PC-9 (cell line): ENCODE data around the gene C19orf25. TPM values are rescaled to one million over a fixed set of nuclear protein-coding genes. Genes with fewer than 3 reads are reported as not detected.

Experiments
- Bru-seq: library from RNA; stranded (reverse); fragments of 400-500 nt; gene quantifications from one replicate; lab custom pipeline; 2021; lab: Mats Ljungman, UMichigan
- BruChase-seq, 2 experiments: library from RNA; stranded (reverse); fragments of 400-500 nt; gene quantifications; one replicate each; lab custom pipeline; 2021; lab: Mats Ljungman, UMichigan
- BruUV-seq: library from RNA; stranded (reverse); fragments of 400-500 nt; replicated peaks from 2 replicates; lab custom pipeline; 2021; lab: Mats Ljungman, UMichigan
- CTCF ChIA-PET: fragments of 300-600 bp; sonication (Branson Sonifier 250); formaldehyde crosslinking; loops from one replicate; lab custom pipeline; 2022; ENCODE audit warnings: antibody characterized with exemption; lab: Charles Lee
- POLR2A ChIA-PET: fragments of 300-600 bp; sonication (Branson Sonifier 250); formaldehyde crosslinking; loops from one replicate; lab custom pipeline; 2022; ENCODE audit warnings: antibody characterized with exemption; ENCODE audit not compliant: unreplicated experiment; lab: Charles Lee
- DNase-seq, 2 experiments: peaks; one replicate each; pipeline versions ENCODE4 v3.0.0 to v3.0.0-alpha.2; 2015 to 2022; ENCODE audit warnings: mixed read lengths in 1 of 2
- H2AFZ ChIP-seq: fragments of 200-600 bp; sonication (generic); 2 replicates; pipeline ENCODE4 v1.8.1; 2017; ENCODE audit warnings: antibody characterized with exemption
- H3F3A ChIP-seq: fragments of 200-600 bp; sonication (generic); 2 replicates; pipeline ENCODE4 v1.8.1; 2017; ENCODE audit warnings: antibody characterized with exemption, mild to moderate bottlenecking, low read depth; ENCODE audit not compliant: insufficient read depth
- H3K27ac ChIP-seq: fragments of 200-600 bp; sonication (generic); 2 replicates; pipeline ENCODE4 v1.6.1; 2016; ENCODE audit warnings: mixed run types
- H3K27me3 ChIP-seq: fragments of 200-600 bp; sonication (generic); 2 replicates; pipeline ENCODE4 v1.6.1; 2016; ENCODE audit warnings: low read depth, mixed run types; ENCODE audit not compliant: insufficient read depth
- H3K36me3 ChIP-seq: fragments of 200-600 bp; sonication (generic); 2 replicates; pipeline ENCODE4 v1.6.1; 2016; ENCODE audit warnings: low read depth, mixed run types
- H3K4me1 ChIP-seq: fragments of 200-600 bp; sonication (generic); replicated peaks from 2 replicates; pipeline ENCODE4 v1.6.1; 2016; ENCODE audit warnings: mixed run types; ENCODE audit not compliant: insufficient read depth
- H3K4me2 ChIP-seq: fragments of 200-600 bp; sonication (generic); 2 replicates; pipeline ENCODE4 v1.6.1; 2017; ENCODE audit warnings: mixed run types
- H3K4me3 ChIP-seq: fragments of 200-600 bp; sonication (generic); 2 replicates; pipeline ENCODE4 v1.6.1; 2016; ENCODE audit warnings: mixed run types
- H3K79me2 ChIP-seq: fragments of 200-600 bp; sonication (generic); 2 replicates; pipeline ENCODE4 v1.6.1; 2017; ENCODE audit warnings: low read depth, mixed run types
- H3K9me2 ChIP-seq: fragments of 200-600 bp; sonication (generic); 2 replicates; pipeline ENCODE4 v1.8.1; 2017; ENCODE audit warnings: mild to moderate bottlenecking; ENCODE audit not compliant: insufficient read depth
- H3K9me3 ChIP-seq: fragments of 200-600 bp; sonication (generic); 2 replicates; pipeline ENCODE4 v1.8.1; 2016; ENCODE audit warnings: low read depth; ENCODE audit not compliant: insufficient read depth
- H4K20me1 ChIP-seq: fragments of 200-600 bp; sonication (generic); 2 replicates; pipeline ENCODE4 v1.8.1; 2017; ENCODE audit not compliant: insufficient read depth
- EZH2 ChIP-seq: fragments of 200-600 bp; sonication (generic); IDR thresholded peaks from 2 replicates; pipeline ENCODE4 v1.8.0; 2017; ENCODE audit warnings: antibody characterized with exemption, low read depth
- intact Hi-C: fragments of 100-400 bp; cut with micrococcal nuclease; formaldehyde crosslinking; loops from one replicate; pipeline ENCODE4 v1.10.0; 2022; ENCODE audit not compliant: unreplicated experiment
- long read RNA-seq: library from polyadenylated mRNA; stranded (forward); transcript quantifications from one replicate; pipeline ENCODE4 v2.0.0, GENCODE V29; 2022
- total RNA-seq: library from RNA; stranded (reverse); gene quantifications from 2 replicates; pipeline ENCODE4 v1.2.3, GENCODE V29; 2021
- TF ChIP-seq, protein P1 (sequence below): fragments of 200-600 bp; sonication (generic); conservative IDR thresholded peaks from 2 replicates; pipeline ENCODE4 v1.6.1; 2017; ENCODE audit warnings: mixed run types, antibody characterized with exemption, mild to moderate bottlenecking, moderate library complexity

Gene C19orf25
- total RNA-seq (28.0 and 31.2 TPM in 2 replicates), Bru-seq, nascent RNA (percentile 52 among the genes with signal in this experiment), BruChase-seq, experiment 1, labeled RNA remaining after a 2-hour chase (percentile 60 among the genes with signal in this experiment), BruChase-seq, experiment 2, labeled RNA remaining after a 6-hour chase (percentile 59 among the genes with signal in this experiment)
- long read RNA-seq, transcript C19orf25-203 (3 exons, 1,837 nt) = major isoform, 24 of 44 reads
- long read RNA-seq, transcript C19orf25-211 (1 exons, 2,314 nt) = minor isoform, 5 of 44 reads
- long read RNA-seq, partial matches to known transcripts = 4 of 44 reads
- long read RNA-seq, other reads (novel, unspliced or antisense) = 5 of 44 reads

DNA sequence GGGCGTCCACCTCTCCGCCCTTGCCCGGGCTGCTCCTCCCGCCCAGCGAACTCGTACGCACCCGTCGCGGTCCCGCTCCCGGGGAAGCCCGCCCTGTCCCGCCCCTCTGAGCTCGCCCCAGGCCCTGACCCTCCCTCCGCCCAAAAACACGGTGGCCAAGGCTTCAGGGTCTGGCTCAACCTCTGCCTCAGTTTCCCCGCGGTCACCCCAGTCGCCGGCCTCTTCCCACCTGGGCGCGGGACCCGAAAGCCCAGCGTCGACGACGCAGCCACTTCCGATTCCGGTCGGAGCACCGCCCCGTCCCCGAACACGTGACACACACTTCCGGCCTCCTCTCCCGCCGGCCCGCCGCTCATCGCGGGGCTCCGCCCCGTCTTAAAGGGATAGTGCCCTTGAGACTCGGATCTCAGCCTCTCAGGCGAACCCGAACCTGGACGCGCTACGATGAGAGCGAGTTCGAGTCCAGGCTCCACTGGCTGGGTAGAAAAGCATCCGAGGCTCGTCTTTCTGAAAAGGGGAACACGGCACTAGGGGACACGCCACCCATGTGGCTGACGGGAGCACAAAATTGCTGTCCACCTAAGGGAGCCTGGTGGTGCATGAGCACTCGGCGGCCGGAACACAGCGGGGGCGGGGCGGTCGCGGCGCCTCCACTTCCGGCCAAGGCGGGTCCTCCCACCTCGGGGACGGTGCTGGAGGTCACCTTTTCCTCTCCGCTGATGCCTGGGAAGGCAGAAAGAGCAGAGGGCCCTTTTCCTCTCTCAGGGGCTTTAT, at the start of gene C19orf25:
C19orf25 (minus strand) TSS at position 282 of the 774 bp plus-strand sequence. CDS start 312 bp downstream, outside the sequence.
- intact Hi-C loops = no loop called here

DNA sequence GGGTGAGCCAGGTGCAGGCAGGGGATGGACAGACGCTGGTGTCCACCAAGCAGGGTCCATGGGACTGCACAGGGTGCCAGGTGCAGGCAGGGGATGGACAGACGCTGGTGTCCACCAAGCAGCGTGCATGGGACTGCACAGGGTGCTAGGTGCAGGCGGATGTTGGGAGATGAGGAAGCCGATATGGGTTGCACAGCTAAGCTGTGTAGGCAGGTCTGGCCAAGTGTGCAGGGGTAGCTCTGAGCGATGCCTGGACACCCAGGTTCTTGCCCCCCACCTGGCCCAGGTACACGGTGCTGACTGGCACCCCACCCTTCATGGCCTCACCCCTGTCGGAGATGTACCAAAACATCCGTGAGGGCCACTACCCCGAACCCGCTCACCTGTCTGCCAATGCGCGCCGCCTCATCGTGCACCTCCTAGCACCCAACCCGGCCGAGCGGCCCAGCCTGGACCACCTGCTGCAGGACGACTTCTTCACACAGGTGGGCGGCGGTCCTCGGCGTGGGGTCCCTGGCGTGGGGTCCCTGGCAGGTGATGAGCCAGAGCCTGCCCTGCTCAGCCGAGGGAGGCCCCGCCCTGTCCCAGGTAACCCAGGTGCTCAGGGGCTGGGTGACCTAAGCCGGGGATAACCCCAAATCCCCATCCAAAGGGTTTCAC, 48.8 kb upstream of the C19orf25 start:
- 0 out of 2 replicates have a peak, but pooled peaks cover 8% of the 10 kb centered on the region for H3K27me3 ChIP-seq
- CTCF ChIA-PET = interaction anchor here (0.6 kb wide), 1 partner anchor 14 kb away, joined by 5 read pairs; no protein-coding TSS in a partner anchor
- no TSS peak for BruUV-seq

More for the DNA sequence above, at the start of gene C19orf25:
- TF ChIP-seq, protein P1, sequence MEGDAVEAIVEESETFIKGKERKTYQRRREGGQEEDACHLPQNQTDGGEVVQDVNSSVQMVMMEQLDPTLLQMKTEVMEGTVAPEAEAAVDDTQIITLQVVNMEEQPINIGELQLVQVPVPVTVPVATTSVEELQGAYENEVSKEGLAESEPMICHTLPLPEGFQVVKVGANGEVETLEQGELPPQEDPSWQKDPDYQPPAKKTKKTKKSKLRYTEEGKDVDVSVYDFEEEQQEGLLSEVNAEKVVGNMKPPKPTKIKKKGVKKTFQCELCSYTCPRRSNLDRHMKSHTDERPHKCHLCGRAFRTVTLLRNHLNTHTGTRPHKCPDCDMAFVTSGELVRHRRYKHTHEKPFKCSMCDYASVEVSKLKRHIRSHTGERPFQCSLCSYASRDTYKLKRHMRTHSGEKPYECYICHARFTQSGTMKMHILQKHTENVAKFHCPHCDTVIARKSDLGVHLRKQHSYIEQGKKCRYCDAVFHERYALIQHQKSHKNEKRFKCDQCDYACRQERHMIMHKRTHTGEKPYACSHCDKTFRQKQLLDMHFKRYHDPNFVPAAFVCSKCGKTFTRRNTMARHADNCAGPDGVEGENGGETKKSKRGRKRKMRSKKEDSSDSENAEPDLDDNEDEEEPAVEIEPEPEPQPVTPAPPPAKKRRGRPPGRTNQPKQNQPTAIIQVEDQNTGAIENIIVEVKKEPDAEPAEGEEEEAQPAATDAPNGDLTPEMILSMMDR = no peak
- TF ChIP-seq EZH2 = no peak
- peaks cover 8% of the 10 kb centered on the region; the same call in 1 of the 2 replicates for H4K20me1 ChIP-seq
- BruUV-seq = no TSS peak
- peaks cover 16% of the 10 kb centered on the region; the same call in 1 of the 2 replicates for H3K79me2 ChIP-seq
- peak within 1 kb of the TSS; percentile 78 for H3K4me3 ChIP-seq
- peak within 1 kb of the TSS; percentile 74 for H3K4me2 ChIP-seq
- peak; percentile 77 to 88 for DNase-seq
- ChIA-PET CTCF (interaction anchor here (0.6 kb wide), 1 partner anchor 271 kb away, joined by 7 read pairs; no protein-coding TSS in a partner anchor), POLR2A (no interaction called here)
- no peak within 1 kb of the TSS for H3K27ac ChIP-seq
- H3K27me3 ChIP-seq = no peaks in the 10 kb centered on the region
- peaks cover 5% of the 10 kb centered on the region; the same call in 1 of the 2 replicates for H3F3A ChIP-seq
- 0 out of 2 replicates have a peak, but pooled peaks cover 9% of the 10 kb centered on the region for H3K4me1 ChIP-seq
- H2AFZ ChIP-seq = peak within 1 kb of the TSS; percentile 73
- H3K9me3 ChIP-seq = no peaks in the 10 kb centered on the region
- no peaks in the 10 kb centered on the region for H3K9me2 ChIP-seq
- H3K36me3 ChIP-seq = no peaks in the 10 kb centered on the region

More for the DNA sequence above, 48.8 kb upstream of the C19orf25 start:
- H3F3A ChIP-seq = no peaks in the 10 kb centered on the region
- no peak for DNase-seq
- intact Hi-C loops = no loop called here
- no peak overlapping the region for H3K4me2 ChIP-seq
- no peaks in the 10 kb centered on the region for H3K9me3 ChIP-seq
- H3K4me1 ChIP-seq = no peaks in the 10 kb centered on the region
- no peaks in the 10 kb centered on the region for H3K36me3 ChIP-seq
- TF ChIP-seq, protein P1 = no peak
- no peak for TF ChIP-seq EZH2
- H3K4me3 ChIP-seq = no peak overlapping the region
- no peak overlapping the region for H2AFZ ChIP-seq
- POLR2A ChIA-PET = no interaction called here
- H3K9me2 ChIP-seq = no peaks in the 10 kb centered on the region
- no peaks in the 10 kb centered on the region for H3K79me2 ChIP-seq
- no peak overlapping the region for H3K27ac ChIP-seq
- no peaks in the 10 kb centered on the region for H4K20me1 ChIP-seq
